Stimulated activated CD8-positive, alpha-beta memory T cell treated with anti-CD3 and anti-CD28 coated beads, Interleukin-15, amount 100 ng/mL, for 1 hour (primary cell): ENCODE measurements around the gene LRRFIP2.
"Not testable (repeated sequence)": the region's sequence is repeated elsewhere in the genome, so short reads cannot be mapped to it uniquely, and the experiment has no call there.

ENCODE experiments used
- DNase-seq: peaks from one replicate; pipeline ENCODE4 v3.0.0-alpha.2; 2020; ENCODE audit warnings: low read depth

Gene LRRFIP2

DNA sequence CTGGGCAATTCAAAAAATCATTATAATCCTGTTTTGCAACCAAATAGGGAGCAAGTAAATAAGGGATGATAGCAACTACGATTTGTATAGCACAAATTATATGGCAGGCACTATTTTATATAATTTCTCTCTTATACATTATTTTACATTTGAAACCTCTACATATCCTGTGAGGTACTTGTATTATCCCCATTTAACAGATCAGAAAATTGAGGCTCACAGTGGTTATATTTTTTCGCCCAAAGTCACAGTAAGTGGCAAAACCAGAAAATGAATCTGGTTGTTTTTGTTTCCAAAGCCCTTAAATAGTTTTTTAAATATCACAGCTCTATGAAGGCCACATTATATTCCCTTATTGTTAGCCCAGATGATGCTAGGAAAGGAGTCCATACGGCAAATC, 106.8 kb downstream of the LRRFIP2 start:
- no peak for DNase-seq

DNA sequence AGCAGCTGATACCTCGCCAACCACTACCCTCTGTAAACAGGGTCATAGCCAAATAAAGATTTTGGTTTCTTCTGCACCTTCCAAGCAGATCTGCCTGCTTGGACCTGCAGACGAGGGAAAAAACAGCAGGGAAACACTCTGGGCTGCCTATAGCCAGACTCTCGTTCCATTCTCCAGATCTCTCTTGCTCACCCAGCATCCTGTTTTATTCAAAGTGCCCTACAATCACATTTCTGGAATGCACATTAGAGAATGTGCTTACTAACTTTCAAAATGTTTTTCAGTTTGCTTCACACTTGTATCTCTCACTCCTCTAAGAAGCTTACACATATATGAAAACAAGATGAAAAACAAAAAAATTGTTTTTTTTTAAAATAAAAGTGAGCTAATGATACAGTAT, 109.6 kb downstream of the LRRFIP2 start:
- no peak for DNase-seq

- no peak for DNase-seq
Measured at GRCh38 chr3:37058117-37058516, 116.3 kb downstream of the LRRFIP2 start.

DNA sequence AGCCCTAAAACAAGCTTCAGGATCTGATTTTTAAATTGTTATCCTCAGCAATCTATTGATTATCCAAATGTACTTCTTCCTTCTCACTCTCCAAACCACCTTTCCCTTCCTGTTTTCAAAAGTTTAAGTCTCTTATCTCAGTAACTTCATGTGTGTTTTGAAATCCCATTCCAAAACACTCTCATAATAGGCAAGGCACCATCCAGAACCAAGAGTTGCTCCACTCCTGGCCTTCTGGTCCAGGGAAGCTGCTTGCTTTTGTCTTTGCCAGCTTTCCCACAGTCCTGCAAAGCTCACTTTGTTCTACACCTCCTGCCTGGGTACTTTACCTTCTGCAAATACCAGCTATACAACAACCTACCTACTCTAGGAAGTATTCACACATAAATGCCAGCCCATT, 117.6 kb downstream of the LRRFIP2 start:
- DNase-seq = no peak

DNA sequence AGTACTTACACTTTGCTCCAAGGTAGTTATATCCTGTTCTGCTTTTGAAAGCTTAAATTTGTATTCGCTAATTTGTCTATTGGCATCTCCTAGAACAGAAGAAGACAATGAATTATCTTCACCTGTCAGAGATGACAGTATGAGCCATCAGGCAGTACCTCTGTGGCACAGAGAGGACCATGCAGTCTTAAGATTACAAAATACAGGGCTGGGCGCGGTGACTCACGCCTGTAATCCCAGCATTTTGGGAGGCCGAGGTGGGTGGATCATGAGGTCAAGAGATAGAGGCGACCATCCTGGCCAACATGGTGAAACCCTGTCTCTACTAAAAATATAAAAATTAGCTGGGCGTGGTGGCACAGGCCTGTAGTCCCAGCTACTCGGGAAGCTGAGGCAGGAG, 119.3 kb downstream of the LRRFIP2 start:
- not testable (repeated sequence) for DNase-seq

GRCh38 chr3:37054370-37054769, 120.0 kb downstream of the LRRFIP2 start:
- no peak for DNase-seq

- DNase-seq = no peak
Measured at GRCh38 chr3:37053753-37054152, 120.6 kb downstream of the LRRFIP2 start.

DNA sequence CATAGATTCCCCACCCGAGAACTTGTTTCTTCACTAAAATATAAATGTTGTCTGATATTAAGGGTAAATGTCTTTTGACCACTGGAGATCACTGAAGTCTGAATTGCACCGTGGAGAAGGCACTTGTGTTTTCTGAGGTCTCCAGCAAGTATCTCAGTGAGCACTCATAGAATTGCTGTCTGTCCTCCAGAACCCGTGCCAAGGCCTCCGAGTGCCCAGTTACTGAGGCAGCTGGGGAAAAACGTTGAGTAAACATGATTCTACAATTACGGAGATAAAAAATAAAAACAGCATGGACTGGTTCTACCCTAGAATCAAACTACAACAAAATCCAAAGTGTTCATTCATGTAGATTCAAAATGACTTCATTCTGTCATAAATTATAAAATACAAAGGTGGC, 121.0 kb downstream of the LRRFIP2 start:
- no peak for DNase-seq

GRCh38 chr3:37052860-37053259, 121.5 kb downstream of the LRRFIP2 start:
- no peak for DNase-seq

DNA sequence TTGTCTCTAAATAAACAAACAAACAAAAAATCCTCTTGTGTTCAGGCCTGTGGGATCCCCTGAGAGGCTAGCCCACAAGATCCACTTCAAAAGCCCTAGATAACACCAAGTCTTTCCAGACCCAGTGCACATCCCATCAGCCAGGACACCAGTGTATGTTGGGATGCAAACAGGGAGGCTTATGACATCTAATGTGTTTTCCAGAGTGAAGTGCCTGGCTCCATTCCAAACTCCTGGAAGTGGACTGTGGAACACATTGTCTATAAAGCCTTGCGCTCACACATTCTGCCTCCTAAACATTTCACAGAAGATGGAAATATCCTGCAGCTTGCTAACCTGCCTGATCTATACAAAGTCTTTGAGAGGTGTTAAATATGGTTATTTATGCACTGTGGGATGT, 124.1 kb downstream of the LRRFIP2 start:
- no peak for DNase-seq

DNA sequence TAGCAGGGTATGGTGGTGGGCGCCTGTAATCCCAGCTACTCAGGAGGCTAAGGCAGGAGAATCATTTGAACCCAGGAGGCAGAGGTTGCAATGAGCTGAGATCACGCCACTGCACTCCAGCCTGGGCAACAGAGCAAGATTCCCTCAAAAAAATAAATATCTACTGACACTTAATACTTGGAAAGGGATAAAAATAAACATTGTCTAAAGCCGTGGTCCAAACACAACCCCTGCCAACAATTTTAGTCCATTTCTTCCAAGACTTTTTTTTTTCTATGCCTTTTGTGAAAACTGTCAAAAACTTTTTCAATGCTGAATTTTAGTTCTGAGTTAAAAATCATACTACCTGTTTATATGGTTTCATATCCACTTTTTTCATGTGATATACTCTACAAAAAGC, 131.7 kb downstream of the LRRFIP2 start:
- not testable (repeated sequence) for DNase-seq

DNA sequence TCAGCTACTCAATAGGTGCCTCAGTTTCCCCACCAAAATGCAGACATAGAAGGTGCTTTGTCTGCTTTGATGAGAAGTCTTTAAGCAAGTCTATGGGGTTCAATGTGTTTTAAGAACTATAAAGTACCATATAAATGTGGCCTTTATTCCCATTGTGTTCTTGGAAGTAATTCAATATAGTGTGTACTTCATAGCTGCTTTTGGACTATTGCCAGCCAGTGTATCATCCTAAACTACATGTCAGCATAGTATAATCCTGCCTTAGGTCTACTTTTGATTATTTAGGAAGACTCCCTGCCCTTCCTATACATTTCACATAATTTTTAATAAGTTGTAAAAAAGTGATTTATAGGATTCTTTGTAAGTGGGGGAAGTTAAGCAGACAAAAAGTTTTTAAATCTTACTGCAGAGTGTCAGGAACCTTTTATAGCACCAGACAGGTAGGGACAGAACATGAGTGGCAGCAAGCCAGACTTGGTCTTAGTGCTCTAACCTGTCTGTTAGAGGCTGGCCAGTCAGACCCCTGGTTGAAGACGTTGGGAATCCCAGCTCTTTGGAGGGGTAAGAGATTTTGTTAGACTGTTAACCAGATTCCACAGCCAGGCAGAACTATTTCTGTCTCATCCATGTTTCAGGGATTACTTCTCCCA, 132.7 kb downstream of the LRRFIP2 start:
- DNase-seq = no peak

- DNase-seq = no peak
Measured at GRCh38 chr3:37040231-37040630, 134.2 kb downstream of the LRRFIP2 start.

DNA sequence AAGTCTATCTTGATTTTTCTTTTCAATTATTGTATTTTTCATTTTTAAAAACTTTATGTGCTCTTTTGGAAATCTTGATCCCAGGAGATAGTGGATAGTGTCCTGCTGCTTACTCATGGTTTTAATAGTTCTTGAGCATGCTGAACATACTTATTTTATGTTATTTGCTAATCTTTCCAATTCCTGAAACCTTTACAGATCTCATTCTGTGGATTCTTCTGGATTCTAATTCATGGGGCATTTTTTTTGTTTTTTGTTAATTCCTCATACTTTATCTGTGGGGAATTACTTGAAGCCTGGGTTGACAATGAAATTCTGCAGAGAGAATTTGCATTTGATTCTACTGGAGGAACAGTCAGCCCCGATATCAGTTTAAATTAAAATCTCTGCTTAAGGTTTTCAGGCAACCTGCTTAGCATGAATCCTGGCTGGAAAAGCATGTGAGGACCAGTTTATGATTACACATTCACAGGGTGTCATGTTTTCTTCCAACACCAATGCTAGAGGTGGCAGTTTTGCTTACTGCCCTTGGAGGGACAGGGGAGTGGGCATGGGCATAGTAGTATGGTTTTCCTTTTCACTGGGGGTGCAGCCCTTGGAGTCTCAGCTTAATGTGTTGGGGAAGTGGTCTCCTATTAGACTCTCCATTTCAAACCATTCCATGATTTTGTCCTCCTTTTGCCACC, 135.1 kb downstream of the LRRFIP2 start:
- no peak for DNase-seq

GRCh38 chr3:37037352-37037751, 137.0 kb downstream of the LRRFIP2 start:
- DNase-seq = no peak

DNA sequence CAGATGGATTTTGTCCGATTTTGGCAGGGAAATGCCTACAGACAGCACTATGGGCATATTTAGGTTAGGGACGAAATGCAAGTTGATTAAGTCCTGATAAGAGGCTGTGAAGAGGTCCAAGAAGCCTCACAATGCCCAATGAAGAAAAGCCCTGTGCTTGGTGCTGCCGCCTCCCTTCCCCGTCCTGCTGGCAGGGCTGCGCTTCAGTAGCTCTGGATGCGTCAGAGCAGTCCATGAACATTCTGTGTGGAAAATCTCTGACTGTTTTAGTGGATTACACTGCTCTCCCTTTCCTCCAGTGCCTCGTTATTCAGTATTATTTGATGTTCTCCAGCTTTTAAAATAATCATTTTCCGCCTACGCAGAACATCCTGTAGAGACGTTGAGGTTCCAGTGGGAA, 141.4 kb downstream of the LRRFIP2 start:
- DNase-seq = no peak

GRCh38 chr3:37031096-37031682, 143.2 kb downstream of the LRRFIP2 start:
- no peak for DNase-seq

DNA sequence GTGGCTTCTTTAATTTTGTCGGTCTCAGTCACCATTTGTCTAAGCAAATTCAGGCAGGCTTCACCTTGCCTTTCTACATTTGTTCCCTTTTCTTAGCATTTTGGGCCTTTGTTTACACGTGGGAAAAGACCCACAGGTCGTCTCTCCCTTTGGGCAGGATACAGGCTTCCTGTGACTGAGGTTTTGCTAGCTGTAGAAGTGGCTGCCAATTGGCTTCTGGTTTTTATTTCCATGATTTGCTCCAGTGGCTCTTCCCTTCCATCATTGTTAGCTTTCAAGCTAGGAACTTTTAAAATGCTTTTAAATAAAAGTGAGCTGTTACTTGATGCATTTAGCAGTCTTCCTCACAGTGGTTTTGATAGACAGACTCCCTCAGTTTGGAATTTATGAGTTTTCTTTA, 143.8 kb downstream of the LRRFIP2 start:
- no peak for DNase-seq

GRCh38 chr3:37029516-37030163, 144.7 kb downstream of the LRRFIP2 start:
- no peak for DNase-seq

DNA sequence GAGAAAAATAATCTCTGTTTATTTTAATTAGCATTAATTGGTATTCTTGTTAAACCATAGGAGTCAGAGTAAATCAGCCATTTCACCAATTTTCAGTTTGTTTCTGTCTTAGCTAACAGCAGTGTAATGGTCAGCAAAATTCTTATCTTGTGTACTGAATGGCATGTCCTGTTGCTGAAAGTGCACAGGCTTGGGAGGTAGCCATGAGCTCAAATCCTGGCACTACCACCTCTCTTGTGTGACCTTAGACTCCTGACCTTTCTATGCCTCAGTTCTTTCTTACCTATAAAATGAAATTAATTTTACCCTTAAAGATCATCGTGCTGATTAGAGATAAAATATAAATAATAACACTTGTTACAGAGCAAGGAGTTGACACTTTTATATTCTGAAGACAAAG, 145.3 kb downstream of the LRRFIP2 start:
- no peak for DNase-seq

DNA sequence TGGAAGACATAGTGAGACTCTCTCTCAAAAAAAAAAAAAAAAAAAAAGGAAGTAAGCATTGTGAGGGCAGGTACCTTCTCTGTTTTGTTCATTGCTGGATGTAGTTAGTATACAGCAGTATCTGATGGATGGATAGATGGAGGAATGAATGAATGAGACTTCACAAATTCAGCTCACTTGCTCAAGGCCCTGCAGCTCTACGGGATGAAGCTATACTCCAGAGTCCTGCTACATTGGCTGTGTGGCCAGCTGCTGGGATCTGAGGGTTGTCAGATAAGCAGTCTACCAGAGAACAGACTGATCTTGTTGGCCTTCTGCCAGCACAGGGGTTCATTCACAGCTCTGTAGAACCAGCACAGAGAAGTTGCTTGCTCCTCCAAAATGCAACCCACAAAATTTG, 146.1 kb downstream of the LRRFIP2 start:
- DNase-seq = no peak

- no peak for DNase-seq
Measured at GRCh38 chr3:37026851-37027250, 147.5 kb downstream of the LRRFIP2 start.
